Measurements from ENCODE around the gene EPYC.

Gene EPYC

GRCh38 chr12:90953956-90954421, 50.8 kb downstream of the EPYC start:
- DNase-seq, result peak in 2 of 3 donors; percentile 10

- no peak for DNase-seq
These were observed 53.2 kb downstream of the EPYC start for GRCh38 chr12:90951432-90952105.

GRCh38 chr12:90947869-90948268, 56.9 kb downstream of the EPYC start:
- no peak for DNase-seq

DNA sequence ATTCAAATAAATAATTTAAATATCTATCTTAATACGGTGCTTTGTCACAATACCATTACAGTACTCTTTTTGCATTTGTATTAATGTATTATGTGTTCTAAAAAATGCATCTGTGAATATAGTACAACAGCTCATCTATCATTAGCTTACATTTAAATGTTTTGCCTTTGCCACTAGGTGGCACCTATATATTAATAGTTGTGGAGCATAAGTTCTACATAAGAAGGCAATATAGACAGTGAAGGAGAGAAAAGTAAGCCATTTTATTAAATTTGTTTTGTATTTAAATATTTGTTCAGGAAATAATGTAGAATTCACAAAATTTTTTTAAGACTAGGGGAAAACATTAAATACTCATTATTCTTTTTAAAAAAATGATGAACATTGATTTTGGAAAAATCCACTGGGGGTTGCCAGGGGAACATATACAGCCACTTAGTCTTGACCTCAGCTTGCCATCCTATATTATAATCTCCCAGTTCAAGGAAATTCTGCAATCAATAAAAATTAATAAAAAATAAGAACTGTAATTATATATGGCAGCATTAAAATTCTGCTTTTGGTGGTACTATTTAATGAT, 59.6 kb downstream of the EPYC start:
- DNase-seq, result peak; percentile 33 to 64 (median 59)

GRCh38 chr12:90943255-90943654, 61.5 kb downstream of the EPYC start:
- no peak for DNase-seq

- peak; percentile 51 to 70 (median 56) for DNase-seq
These were observed 63.8 kb downstream of the EPYC start for GRCh38 chr12:90940872-90941499.

DNA sequence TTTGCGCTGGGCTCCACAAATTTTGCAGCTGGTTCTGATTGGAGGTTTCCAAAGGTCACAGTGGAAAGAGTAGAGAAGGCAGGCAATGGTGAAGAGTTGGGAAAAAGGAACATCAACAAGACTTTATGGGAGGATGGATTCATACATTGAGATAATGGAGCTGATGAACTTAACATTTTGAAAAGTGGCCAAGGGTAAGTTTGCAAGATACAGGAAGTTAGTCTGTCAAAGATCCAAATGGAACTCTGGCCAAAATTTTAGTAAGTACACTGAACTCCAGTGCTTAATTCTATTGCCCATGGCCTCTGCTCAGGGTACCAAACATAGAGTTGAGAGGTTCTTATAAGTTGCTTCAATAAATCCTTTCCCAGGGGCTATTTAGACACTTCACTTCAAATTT, 65.4 kb downstream of the EPYC start:
- DNase-seq, result no peak

DNA sequence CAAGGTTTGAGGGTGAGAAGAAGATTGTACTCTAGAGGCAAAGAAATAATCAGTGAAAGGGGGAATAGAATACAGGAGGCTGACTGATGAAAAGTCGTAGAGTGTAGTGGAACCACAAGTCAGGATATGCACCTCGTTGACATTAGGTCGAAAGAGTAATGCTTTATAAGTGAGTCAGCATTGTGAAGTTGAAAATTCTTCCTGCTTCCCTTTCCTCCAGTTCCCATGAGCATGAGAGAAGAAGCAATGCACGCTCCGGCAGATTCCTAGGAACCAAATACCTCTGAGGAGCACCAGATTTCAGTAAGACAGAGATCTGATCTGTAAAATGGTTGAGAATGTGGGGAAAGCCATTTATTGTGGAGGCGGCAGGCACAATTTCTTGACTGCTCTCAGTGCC, 66.3 kb downstream of the EPYC start:
- DNase-seq, result no peak

GRCh38 chr12:90937651-90938050, 67.1 kb downstream of the EPYC start:
- DNase-seq, result no peak

DNA sequence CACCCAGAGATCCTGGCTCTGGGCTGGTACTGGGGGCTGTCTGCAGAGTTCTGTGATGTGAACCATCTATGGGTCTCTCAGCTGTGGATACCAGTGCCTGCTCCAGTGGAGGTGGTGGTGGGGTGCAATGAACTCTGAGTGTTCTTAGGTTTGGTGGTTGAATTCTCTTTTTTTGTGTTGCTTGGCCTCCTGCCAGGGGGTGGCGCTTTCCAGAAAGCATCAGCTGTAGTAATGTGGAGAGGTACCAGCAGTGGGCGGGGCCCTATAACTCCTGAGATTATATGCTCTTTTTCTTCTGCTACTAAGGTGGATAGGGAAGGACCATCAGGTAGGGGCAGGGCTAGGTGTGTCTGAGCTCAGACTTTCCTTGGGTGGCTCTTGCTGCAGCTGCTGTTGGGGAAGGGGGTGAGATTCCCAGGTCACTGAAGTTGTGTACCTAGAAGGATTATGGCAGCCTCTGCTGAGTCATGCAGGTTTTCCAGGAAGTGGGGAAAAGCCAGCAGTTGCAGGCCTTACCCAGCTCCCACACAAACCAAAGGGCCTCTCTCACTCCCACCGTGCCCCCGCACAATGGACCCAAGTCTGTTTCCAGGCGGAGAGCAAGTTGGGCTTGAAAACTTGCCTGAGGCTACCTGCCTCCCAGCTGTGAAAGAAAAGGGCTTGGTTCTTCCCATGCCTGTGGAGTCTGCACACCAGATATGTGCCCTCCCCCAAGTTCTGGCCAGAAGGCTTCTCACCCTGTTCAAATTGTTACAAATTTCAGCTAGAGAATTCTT, 68.4 kb downstream of the EPYC start:
- no peak for DNase-seq

DNA sequence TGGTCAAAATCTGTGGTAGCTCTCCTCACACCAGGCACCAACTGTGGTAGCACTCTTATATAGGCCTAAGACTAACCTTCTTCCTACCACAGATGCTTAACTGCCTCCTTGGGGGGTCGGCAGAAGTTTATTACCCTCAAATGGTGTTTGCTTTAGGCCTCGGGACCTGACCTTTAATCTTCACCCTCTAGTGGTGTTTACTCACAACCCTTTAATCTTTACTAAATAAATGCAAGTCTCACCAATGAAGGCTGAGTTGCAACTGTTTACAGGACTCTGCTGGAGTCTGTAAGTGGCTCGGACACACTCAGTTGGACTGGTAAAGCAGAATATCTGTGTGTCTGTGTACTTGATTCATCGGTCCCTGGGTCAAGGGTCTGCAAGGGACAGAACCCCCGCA, 79.2 kb downstream of the EPYC start:
- no peak for DNase-seq

DNA sequence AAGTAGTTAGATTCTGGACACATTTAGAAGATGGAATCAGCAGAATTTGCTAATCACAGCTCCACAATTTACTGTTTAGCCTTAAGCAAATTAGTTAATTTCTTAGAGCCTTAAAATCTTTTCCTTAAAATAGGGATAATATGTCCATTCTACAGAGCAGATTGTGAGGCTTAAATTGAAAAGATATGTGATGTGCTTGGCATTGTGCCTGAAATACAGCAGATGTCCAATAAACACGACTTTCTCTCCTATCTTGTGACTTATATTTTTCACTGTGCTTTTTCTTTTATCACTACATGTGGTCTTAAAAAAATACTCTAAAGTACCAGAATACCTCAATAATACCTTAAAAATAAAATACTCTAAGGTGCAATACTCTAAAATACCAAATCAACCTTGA, 80.4 kb downstream of the EPYC start:
- no peak for DNase-seq

DNA sequence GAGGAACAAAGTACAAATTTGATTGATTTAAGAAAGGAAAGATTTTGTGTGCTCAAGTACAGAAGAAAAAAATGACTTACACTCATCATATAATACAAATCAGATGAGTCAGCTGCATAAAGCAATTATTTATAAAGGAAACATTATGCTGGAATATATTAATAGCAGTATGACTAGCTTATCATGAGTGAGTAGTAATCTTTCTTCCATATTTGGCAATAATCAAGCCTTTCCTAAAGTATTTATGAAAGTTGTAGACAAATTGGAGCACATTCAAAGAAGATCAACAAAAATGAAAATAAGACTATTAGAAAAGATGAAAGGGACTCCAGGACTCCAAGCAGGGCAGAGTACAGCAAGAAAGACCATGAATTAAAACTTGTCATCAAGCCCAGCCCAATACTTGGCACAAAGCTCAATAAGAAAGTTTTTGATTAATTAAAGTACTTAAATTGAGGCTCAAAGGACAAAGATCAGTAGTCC, 82.6 kb downstream of the EPYC start:
- DNase-seq, result no peak

- no peak for DNase-seq
These were observed 83.2 kb downstream of the EPYC start for GRCh38 chr12:90921536-90921935.

GRCh38 chr12:90920222-90920621, 84.5 kb downstream of the EPYC start:
- no peak for DNase-seq

DNA sequence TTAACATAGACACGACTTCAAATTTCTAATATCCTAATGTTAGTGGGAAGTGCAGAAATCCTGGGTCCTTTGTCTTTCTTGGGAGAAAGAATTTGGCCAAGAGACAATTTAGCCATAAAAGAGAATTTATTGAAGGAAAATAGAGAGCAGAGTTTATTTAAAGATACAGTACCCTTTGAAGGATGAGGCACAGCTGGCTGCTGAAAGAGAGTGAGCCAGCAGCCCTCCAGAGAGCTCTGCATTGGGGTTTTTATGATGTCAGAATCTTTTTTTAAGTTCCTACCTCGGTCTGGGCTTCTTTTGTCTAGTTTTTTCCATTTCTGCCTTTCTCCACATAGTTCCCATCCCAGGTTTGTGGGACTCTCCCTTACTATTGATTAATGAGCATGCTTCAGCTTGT, 87.3 kb downstream of the EPYC start:
- DNase-seq, result no peak

GRCh38 chr12:90916516-90916915, 88.3 kb downstream of the EPYC start:
- no peak for DNase-seq

DNA sequence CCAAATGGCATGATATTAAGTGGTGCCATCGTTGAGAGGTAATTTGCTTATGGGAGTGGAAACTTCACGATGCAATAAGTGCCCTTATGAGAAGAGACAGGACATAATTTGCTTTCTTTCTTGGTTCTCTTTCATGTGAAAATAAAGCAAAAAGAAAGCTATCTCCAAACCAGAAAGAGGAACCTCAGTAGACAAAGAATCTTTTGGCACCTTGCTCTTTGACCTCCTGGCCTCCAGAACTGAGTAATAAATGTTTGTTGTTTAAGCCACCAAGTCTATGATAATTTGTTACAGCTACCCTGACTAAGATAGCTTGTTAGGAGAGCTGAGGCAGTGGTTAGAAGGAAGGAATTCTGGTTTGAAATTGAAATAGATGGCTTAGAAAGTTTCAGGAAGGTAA, 89.4 kb downstream of the EPYC start:
- no peak for DNase-seq
